HG02610 (cell line): ENCODE data around the gene AHI1.
"Not testable (repeated sequence)": the region's sequence is repeated elsewhere in the genome, so short reads cannot be mapped to it uniquely, and the experiment has no call there.

Source experiments
- ATAC-seq: cut with Tn5 transposase; IDR thresholded peaks from one replicate; pipeline ENCODE4 v1.9.1; 2021; ENCODE audit warnings: mild to moderate bottlenecking, moderate library complexity; ENCODE audit not compliant: unreplicated experiment

AHI1 gene

GRCh38 chr6:135269481-135269891 lies 228.1 kb downstream of the AHI1 start:
- no peak for ATAC-seq

- ATAC-seq: no peak
These were observed 228.8 kb downstream of the AHI1 start for GRCh38 chr6:135268740-135269139.

GRCh38 chr6:135268263-135268662 lies 229.3 kb downstream of the AHI1 start:
- ATAC-seq: no peak

- no peak for ATAC-seq
These were observed 230.5 kb downstream of the AHI1 start for GRCh38 chr6:135267085-135267484.

GRCh38 chr6:135266675-135267074 lies 230.9 kb downstream of the AHI1 start:
- ATAC-seq: no peak

GRCh38 chr6:135265278-135265677 lies 232.3 kb downstream of the AHI1 start:
- ATAC-seq: no peak

GRCh38 chr6:135261872-135262725 lies 235.4 kb downstream of the AHI1 start:
- ATAC-seq: no peak

GRCh38 chr6:135260612-135261011 lies 236.9 kb downstream of the AHI1 start:
- no peak for ATAC-seq

- no peak for ATAC-seq
These were observed 238.6 kb downstream of the AHI1 start for GRCh38 chr6:135258970-135259369.

- ATAC-seq: no peak
These were observed 239.7 kb downstream of the AHI1 start for GRCh38 chr6:135257631-135258405.

- no peak for ATAC-seq
These were observed 240.7 kb downstream of the AHI1 start for GRCh38 chr6:135256866-135257265.

- ATAC-seq: no peak
These were observed 243.1 kb downstream of the AHI1 start for GRCh38 chr6:135254471-135254870.

- ATAC-seq: no peak
These were observed 245.8 kb downstream of the AHI1 start for GRCh38 chr6:135251498-135252441.

GRCh38 chr6:135250751-135251497 lies 246.6 kb downstream of the AHI1 start:
- ATAC-seq: peak; percentile 14

GRCh38 chr6:135250234-135250633 lies 247.3 kb downstream of the AHI1 start:
- peak; percentile 49 for ATAC-seq

GRCh38 chr6:135246412-135247012 lies 251.0 kb downstream of the AHI1 start:
- not testable (repeated sequence) for ATAC-seq

GRCh38 chr6:135244805-135245204 lies 252.7 kb downstream of the AHI1 start:
- no peak for ATAC-seq

GRCh38 chr6:135243871-135244796 lies 253.4 kb downstream of the AHI1 start:
- no peak for ATAC-seq

GRCh38 chr6:135240711-135241110 lies 256.8 kb downstream of the AHI1 start:
- no peak for ATAC-seq
